TTC549 (cell line): ENCODE data around the gene TTPAL.

Source experiments
- FAIRE-seq: peaks from 2 replicates; lab custom pipeline; 2012; peaks lifted over from hg19 to GRCh38; lab: Jason Lieb, UNC

Gene TTPAL, protein sequence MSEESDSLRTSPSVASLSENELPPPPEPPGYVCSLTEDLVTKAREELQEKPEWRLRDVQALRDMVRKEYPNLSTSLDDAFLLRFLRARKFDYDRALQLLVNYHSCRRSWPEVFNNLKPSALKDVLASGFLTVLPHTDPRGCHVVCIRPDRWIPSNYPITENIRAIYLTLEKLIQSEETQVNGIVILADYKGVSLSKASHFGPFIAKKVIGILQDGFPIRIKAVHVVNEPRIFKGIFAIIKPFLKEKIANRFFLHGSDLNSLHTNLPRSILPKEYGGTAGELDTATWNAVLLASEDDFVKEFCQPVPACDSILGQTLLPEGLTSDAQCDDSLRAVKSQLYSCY

DNA sequence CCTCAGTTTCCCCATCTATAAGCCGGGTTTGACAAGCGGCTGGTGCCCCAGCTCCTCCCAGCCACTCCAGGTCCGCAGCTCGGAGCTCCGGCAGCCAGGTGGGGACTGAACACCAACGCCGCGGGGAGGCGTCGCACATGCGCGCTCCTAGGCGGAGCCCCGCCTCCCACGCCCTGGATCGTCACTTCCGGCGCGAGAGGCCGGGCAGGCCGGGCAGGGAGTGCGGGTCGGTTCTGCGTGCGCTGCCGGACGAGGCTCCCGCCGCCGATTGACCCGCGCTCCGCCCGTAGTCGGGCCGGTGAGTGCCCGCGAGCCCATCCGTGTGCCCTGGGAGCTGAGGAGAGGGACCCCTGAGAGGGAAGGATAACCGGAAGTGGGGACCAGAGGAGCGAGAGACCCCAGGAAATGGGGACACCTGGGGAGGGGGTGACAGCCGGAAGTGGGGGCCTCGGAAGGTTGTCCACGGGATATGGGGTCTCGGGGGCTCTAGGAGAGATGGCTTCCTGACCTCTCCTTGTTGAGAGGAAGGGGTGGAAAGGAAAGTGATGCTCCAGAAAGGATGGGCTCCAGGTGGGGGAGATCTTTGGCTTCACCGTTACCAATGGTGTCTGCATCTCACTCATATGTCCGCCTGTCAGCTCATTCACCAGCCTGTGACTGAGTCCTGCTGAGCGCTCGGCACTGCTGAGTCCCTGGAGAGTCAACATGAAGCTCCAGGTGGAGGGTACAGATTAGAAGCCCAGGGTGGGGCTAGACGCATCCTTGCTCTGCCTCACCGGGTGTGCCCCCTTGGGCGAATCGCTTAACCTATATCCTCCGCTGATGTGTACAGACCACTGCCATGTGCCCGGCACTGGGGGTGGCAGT is at the start of gene TTPAL:
TSS of gene TTPAL (plus strand) at position 181 of the 867 bp plus-strand sequence. CDS start 4,126 bp downstream, outside the sequence.
- no peak for FAIRE-seq

DNA sequence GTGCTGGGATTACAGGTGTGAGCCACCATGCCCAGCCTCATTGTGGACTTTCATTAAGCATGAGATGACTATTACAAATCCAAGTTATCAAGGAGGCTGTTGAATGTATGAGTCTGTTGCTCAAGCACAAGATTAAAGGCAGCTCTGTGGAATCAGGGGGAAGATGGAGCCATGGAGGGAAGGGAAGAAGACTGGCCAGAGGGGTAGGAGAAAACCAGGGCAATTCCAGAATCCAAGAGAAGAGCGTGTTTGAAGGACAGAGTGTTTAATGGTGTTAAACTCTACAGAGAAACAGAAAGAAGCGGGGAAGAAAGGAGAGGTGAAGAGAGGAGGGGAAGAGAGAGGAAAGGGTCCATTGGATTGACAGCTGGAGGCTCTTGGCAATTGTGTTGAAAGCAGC is 49.8 kb upstream of the TTPAL start:
- no peak for FAIRE-seq

DNA sequence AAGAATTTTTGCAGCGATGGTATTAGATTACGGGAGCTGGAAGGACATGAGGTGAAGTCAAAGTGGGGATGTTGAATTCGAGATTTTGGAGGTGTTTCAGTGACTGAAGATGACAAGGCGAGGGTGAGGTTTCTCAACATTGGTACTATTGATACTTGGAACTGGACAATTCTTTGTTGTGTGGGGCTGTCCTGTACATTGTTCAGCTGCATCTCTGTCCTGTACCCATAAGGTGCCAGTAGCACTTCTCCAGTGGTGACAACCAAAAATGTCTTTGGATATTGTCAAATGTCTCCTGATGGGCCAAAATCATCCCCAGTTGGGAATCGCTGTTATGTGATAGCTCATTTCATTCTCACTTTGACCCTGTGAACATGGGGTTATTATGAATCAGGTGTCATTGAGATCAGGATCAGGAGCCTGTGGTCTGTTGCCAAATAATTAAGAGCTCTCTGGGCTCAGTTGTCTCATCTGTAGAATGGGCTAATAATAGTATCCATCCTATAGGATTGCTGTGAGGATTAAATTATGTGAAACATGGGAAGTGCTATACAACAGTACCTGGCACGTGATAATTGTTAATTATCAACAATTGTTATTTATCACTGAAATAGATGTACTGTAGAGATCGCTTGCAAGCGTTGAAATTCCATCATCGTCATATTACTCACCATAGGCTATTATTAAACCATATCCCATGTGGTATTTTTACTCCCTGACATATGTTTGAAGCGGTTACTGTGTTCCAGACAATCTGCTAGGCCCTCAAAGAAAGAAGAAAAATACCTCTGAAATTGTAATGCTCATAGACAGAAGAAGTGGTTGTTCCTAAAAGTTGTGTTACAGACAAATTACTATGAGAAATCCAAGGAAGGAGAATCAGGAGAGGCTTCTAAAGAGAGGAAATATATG is 48.5 kb upstream of the TTPAL start:
- FAIRE-seq = no peak

DNA sequence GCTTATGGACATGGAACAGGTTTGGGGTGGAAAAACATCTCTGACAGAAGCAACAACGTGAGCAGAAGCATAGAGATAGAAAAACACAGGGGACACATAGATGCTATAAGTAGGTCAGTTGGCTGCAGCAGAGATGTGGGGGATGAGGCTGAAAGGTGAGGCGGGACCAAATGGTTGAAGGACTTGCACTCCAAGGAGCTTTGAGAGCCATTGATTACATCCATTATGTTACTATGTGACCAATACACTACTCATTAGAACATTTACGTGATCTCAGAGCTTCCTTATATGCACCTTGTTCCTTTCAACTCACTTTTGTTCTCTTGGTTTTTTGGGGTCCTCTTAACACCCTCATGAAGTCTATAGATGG is 47.9 kb upstream of the TTPAL start:
- FAIRE-seq = no peak

DNA sequence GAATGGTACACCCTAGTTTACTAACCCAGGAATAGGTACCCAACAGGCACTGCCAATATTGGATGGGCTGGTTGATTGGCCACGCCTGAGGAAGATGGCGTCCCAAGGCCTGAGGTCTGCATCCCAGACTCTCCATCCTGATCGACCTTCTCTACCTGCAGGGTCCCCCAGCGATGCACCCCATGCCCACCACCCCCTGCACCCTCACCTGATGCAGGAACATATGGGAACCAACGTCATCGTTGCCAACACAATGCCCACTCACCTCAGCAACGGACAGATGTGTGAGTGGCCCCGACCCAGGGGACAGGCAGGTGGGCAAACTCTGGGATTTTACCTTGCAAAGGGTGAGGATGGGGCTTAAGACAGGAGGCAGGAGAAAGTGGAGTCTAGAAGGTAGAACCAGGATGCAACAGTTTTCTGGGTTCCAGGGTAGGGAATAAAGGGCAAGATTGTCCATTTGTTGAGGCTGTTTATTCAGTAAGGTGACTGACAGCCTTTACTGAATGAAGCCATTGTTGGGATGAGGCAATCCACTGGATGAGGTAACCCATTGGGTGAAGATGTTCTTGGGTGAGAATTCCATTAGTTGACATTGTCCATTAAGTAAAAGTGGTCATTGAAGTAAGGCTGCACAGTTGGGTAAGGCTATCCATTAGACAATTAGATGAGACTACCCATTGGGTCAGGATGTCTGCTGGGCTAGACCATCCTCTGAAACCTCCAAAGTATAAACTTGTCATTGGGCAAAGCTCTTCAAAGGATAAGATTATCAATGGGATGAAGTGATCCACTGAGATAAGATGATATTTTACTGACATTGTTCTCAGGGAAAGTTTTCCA is 47.3 kb upstream of the TTPAL start:
- FAIRE-seq = no peak

DNA sequence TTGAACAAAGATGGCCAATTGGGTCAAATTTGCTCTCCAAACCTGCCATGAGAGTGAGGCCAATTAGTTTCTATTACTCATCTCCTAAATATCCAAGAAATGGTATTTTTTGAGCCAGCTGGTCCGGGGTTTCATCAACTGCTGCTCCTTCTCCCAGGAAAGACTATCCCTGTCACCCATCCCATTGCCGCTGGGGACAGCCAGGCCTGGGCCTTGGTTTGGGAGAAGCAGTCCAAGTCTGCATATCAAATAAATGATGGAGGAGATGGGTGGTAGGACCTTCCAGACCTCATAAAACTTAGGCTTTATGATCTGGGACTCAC is 46.7 kb upstream of the TTPAL start:
- FAIRE-seq = no peak

DNA sequence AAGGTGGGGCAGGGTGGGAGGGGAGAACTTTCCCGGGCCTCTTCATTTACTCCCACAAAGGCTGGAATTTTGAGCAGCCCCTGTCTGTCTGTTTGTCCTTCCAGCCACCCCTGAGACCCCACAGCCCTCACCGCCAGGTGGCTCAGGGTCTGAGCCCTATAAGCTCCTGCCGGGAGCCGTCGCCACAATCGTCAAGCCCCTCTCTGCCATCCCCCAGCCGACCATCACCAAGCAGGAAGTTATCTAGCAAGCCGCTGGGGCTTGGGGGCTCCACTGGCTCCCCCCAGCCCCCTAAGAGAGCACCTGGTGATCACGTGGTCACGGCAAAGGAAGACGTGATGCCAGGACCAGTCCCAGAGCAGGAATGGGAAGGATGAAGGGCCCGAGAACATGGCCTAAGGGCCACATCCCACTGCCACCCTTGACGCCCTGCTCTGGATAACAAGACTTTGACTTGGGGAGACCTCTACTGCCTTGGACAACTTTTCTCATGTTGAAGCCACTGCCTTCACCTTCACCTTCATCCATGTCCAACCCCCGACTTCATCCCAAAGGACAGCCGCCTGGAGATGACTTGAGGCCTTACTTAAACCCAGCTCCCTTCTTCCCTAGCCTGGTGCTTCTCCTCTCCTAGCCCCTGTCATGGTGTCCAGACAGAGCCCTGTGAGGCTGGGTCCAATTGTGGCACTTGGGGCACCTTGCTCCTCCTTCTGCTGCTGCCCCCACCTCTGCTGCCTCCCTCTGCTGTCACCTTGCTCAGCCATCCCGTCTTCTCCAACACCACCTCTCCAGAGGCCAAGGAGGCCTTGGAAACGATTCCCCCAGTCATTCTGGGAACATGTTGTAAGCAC is 46.0 kb upstream of the TTPAL start:
- FAIRE-seq = no peak

DNA sequence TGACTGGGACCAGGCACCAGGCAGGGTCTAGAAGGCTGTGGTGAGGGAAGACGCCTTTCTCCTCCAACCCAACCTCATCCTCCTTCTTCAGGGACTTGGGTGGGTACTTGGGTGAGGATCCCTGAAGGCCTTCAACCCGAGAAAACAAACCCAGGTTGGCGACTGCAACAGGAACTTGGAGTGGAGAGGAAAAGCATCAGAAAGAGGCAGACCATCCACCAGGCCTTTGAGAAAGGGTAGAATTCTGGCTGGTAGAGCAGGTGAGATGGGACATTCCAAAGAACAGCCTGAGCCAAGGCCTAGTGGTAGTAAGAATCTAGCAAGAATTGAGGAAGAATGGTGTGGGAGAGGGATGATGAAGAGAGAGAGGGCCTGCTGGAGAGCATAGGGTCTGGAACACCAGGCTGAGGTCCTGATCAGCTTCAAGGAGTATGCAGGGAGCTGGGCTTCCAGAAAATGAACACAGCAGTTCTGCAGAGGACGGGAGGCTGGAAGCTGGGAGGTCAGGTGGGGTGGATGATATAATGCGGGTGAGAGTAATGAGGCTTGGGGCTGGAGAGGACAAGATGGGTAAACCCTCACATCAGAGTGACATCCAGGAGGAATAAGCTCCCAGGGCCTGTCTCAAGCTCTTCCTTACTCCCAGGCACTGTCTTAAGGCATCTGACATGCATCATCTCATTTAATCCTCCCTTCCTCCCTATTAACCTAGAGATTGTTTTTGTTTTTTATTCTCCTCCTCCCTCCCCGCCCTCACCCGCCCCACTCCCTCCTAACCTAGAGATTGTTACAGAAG is 45.2 kb upstream of the TTPAL start:
- FAIRE-seq = no peak

DNA sequence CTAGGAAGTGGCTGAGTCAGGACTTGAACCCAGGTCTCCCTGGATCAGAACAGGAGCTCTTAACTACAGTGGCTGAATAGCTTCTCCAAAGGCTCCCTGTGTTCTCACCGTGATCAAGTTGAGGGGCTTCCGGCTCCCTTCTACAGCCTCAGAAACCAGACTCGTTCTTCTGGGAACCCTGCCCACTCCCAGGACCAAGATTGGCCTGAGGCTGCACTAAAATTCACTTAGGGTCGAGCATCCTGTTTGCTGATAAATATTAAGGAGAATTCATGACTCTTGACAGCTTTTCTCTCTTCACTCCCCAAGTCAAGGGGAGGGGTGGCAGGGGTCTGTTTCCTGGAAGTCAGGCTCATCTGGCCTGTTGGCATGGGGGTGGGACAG is 44.6 kb upstream of the TTPAL start:
- no peak for FAIRE-seq

DNA sequence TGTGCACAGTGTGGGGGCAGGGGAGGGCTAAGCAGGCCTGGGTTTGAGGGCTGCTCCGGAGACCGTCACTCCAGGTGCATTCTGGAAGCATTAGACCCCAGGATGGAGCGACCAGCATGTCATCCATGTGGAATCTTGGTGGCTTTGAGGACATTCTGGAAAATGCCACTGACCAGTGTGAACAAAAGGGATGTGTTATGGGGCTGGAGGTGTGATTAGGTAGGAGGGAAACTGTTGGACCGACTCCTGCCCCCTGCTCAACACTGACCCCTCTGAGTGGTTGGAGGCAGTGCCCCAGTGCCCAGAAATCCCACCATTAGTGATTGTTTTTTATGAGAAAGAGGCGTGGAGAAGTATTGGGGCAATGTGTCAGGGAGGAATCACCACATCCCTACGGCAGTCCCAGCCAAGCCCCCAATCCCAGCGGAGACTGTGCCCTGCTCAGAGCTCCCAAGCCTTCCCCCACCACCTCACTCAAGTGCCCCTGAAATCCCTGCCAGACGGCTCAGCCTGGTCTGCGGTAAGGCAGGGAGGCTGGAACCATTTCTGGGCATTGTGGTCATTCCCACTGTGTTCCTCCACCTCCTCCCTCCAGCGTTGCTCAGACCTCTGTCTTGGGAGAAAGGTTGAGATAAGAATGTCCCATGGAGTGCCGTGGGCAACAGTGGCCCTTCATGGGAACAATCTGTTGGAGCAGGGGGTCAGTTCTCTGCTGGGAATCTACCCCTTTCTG is 44.0 kb upstream of the TTPAL start:
- no peak for FAIRE-seq

DNA sequence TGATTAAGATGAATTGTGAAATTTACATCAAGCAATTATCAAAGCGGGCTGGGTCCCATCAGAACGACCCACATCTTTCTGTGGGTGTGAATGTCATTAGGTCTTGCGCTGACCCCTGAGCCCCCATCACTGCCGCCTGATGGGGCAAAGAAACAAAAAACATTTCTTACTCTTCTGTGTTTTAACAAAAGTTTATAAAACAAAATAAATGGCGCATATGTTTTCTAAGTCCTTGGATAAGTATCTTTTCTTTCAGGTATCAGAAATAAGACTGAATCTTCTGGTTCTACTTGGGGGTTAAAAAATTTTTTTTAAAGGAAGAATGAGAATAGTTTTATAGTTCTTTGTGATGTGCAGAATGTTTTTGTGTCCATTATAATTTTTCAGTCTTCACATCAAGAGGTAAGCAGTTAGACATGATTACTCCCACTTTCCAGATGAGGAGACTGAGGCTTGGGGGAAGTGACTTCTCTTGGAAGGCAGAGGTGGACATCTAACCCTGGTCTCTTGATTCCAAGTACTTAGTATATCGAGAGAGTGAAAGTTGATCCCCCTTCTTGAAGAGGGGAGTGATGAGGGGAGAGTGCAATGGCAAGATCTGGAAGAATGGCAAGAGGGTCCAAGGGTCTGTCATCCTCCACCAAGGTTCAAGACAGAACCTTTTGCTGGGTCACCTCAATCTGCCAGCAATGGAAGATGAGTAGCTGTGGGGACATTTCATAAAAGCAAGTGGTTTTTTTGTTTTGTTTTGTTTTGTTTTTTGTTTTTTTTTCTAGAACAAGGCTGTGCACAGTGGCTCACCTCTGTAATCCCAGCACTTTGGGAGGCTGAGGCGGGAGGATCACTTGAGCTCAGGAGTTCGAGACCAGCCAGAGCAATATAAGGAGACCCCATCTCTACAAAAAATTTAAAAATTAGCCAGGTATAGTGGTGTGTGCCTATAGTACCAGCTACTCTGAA is 42.8 kb upstream of the TTPAL start:
- FAIRE-seq = no peak

DNA sequence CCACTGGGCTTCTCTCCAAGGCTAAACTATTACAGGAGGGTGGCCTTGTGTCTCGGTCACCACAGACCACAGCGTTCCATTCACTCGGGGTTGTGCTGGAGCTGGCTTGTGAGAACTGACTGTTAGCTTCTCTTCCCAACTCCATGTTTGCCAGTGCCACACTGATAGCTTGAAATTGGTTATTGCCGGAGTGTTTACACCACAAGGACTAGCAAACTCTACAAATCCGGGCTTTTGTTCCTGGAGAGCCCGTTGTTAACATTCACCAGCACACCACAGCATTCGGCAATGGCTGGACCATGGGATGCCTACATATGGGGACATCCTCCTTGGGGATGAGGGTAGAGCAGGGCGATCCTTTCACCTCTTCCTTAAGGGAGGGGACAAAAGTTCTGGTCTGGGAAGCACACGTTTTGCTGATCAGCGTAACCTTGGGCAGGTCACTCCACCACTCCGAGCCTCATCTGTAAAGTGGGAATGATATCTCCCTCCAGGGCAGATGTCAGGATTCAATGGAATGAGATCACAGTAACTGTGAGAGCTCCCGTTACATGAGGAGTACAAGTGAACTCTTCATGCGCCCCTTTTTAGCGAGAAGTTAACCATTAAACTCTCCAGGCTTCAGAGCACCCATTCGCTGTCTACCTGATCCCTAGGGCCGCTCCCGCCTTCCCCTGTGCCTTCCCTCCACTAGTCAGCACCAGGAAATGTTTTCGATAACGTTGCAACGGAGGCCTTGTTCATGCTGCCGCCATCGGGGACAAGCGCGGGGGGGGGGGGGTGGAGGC is 41.7 kb upstream of the TTPAL start:
- FAIRE-seq = no peak

DNA sequence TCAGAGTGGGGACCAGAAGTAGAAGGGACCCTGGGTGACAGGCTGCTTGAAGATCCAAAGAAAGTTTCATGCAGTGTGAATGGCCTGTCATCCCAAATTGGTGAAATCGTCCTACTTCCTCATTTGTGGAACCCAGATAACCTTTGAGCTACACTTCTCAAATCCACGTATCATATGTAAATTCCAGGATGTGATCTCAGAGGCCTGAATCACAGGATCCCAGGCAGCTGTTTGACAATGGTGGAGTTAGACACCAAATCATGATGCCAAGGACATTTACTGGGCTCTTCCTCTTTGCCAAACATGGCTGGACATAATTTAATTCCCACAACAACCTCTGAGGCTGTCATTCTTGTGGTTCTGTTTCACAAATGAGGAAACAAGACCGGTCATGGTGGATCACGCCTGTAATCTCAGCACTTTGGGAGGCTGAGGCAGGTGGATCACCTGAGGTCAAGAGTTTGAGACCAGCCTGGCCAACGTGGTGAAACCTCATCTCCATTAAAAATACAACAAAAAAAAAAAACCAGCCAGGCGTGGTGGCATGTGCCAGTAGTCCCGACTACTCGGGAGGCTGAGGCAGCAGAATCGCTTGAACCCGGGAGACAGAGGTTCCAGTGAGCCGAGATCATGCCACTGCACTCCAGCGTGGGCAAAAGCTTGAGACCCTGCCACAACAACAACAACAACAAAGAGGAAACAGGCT is 39.9 kb upstream of the TTPAL start:
- no peak for FAIRE-seq

DNA sequence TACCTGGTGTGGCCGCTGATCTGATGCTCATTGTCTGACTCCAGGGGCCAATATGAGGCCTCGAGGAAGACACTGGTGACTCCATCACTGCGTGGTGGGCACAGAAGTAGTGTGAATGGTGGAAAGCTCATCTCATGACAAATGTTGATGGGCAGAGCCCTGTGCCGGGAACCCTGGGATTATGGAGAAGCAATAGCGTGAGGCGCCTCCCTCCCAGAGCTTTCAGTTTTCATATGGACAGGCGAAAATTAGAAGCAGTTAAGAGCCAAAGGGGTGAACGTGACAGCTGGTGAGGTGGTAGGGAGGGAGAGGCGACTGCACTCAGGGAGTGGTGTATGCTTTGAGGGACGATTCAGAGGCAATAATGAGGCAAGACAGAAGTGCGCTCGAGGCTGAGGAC is 39.3 kb upstream of the TTPAL start:
- FAIRE-seq = no peak

DNA sequence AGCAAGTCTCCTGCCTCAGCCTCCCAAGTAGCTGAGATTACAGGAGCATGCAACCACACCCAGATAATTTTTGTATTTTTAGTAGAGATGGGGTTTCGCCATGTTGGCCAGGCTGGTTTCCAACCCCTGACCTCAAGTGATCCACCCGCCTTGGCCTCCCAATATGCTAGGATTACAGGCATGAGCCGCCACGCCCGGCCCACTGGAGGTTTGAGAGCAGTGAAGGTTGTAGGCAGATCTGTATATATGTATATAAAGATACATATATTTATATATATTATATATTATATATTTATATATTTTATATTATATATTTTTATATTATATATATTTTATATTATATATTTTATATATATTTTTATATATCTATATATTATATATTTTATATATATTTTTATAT is 38.2 kb upstream of the TTPAL start:
- FAIRE-seq = no peak

DNA sequence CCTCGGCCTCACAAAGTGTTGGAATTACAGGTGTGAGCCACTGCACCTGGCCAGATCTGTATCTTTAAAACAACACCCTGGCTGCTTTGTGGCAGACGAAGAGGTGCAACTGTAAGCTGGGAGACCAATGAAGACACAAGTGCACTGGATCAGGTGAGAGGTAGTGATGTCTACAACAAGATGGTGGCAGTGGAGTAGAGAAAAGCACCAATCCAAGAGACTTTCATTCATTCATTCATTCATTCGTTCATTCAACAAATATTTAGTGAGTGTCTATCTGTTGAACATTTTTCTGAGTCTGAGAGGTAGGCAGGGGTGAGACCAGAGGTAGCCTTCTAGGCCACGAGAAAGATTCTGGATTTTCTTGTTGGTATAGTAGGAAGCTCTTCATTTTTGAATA is 36.9 kb upstream of the TTPAL start:
- FAIRE-seq = no peak

DNA sequence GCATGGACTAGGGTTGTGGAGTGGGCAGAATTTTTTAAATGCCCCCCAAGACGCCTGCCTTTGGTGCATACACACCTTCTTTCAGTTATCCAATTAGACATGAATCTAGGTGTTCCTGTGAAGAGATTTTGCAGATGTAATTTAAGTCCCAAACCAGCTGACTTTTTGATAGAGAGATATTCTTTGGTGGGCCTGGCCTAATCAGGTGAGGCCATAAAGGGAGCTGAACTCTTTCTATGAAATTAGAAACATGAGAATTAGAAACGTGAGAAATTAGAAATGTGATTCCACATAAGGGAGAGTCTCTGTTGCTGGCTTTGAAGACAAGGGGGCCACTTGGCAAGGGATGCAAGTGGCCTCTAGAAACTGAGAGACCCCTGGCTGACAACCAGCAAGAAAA is 36.4 kb upstream of the TTPAL start:
- no peak for FAIRE-seq
